WERI-Rb-1 (cell line): ENCODE measurements around the gene CXADR.
"Not testable (repeated sequence)": the region's sequence is repeated elsewhere in the genome, so short reads cannot be mapped to it uniquely, and the experiment has no call there.

Experiments
- DNase-seq: peaks from one replicate; pipeline ENCODE4 v3.0.0-alpha.2; 2020
- H3K27ac ChIP-seq: fragments of 250-450 bp; sonication (Bioruptor Pico); 2 replicates; pipeline ENCODE4 v1.5.1; 2020; ENCODE audit warnings: mild to moderate bottlenecking, moderate library complexity
- H3K27me3 ChIP-seq: fragments of 250-450 bp; sonication (Bioruptor Pico); 2 replicates; pipeline ENCODE4 v1.5.1; 2021; ENCODE audit warnings: mild to moderate bottlenecking, low read depth, moderate library complexity; ENCODE audit not compliant: insufficient read depth, severe bottlenecking
- H3K36me3 ChIP-seq: fragments of 250-450 bp; sonication (Bioruptor Pico); 2 replicates; pipeline ENCODE4 v1.5.1; 2020; ENCODE audit warnings: mild to moderate bottlenecking, moderate library complexity
- H3K4me3 ChIP-seq: 2 replicates; pipeline ENCODE4 v1.5.1; 2011; ENCODE audit warnings: low read depth, mild to moderate bottlenecking, control low read depth, low read length
- H3K9me3 ChIP-seq: fragments of 250-450 bp; sonication (Bioruptor Pico); 2 replicates; pipeline ENCODE4 v1.5.1; 2021; ENCODE audit warnings: mild to moderate bottlenecking, moderate library complexity; ENCODE audit not compliant: severe bottlenecking
- TF ChIP-seq, protein P1 (sequence below): IDR thresholded peaks from 2 replicates; pipeline ENCODE4 v1.5.1; 2011; ENCODE audit warnings: low read depth, mild to moderate bottlenecking, control low read depth, inconsistent platforms, low read length

Gene CXADR

GRCh38 chr21:17482928-17483327, 29.9 kb upstream of the CXADR start:
- no peak for DNase-seq
- no peaks in the 10 kb centered on the region for H3K27me3 ChIP-seq
- no peak overlapping the region for H3K27ac ChIP-seq
- no peak overlapping the region for H3K4me3 ChIP-seq
- TF ChIP-seq, protein P1, sequence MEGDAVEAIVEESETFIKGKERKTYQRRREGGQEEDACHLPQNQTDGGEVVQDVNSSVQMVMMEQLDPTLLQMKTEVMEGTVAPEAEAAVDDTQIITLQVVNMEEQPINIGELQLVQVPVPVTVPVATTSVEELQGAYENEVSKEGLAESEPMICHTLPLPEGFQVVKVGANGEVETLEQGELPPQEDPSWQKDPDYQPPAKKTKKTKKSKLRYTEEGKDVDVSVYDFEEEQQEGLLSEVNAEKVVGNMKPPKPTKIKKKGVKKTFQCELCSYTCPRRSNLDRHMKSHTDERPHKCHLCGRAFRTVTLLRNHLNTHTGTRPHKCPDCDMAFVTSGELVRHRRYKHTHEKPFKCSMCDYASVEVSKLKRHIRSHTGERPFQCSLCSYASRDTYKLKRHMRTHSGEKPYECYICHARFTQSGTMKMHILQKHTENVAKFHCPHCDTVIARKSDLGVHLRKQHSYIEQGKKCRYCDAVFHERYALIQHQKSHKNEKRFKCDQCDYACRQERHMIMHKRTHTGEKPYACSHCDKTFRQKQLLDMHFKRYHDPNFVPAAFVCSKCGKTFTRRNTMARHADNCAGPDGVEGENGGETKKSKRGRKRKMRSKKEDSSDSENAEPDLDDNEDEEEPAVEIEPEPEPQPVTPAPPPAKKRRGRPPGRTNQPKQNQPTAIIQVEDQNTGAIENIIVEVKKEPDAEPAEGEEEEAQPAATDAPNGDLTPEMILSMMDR = no peak
- H3K9me3 ChIP-seq = no peaks in the 10 kb centered on the region
- no peaks in the 10 kb centered on the region for H3K36me3 ChIP-seq

DNA sequence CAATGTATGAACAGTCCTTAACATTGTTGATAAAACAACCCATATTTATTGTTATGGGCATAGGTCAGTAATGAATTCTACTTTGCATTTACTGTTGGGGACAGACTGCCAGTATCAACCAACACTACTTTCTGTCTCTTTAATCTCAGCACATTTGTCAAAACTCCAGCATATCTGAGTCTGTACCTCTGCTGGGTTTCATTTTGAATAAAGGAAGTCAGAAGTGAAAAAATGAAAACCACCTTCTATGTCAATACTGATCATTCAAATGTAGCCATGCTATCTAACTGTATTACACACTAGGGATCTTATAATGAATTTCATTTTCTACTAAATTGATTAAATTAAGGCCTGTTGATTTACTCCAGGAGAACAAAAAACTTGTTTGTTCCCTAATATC, 24.2 kb upstream of the CXADR start:
- Histone ChIP-seq H3K4me3 (no peak overlapping the region), H3K9me3 (no peaks in the 10 kb centered on the region), H3K36me3 (no peaks in the 10 kb centered on the region), H3K27me3 (no peaks in the 10 kb centered on the region), H3K27ac (no peak overlapping the region)
- no peak for DNase-seq
- TF ChIP-seq, protein P1 = no peak

GRCh38 chr21:17489565-17489964, 23.3 kb upstream of the CXADR start:
- H3K27ac ChIP-seq, H3K36me3 ChIP-seq, H3K4me3 ChIP-seq, H3K9me3 ChIP-seq, H3K27me3 ChIP-seq, DNase-seq: not testable (repeated sequence)

DNA sequence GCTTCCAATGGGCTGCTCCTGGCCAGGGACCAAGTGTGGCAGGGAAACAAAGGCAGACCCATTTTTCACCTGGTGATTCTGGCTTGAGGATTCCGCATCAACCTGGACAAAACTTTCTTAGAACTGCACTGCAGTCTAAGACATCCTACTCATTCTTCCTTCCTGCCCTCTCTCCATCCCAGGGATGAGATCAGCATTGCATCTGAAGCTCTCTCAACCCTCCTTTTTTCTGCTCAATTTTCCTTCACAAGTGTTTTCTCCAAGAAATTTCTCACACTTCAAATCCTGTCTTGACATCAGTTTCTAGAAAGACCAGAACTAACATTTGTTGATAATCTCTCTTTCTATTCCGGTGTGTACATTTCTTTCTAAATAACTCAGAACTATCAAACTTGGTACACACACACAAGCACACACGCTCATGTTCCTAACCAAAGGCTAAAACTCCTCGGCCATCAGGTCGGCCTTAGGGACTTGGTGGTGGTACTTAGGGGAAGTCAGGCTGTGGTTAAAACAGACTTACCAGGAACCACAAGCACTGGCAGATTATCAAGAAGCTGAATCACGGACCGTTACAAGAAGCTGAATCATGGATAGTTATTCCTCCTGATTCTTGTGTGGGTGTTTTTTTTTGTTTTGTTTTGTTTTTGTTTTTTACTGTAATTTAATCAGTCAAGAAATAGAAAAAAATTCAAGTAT, 21.0 kb upstream of the CXADR start:
- no peak for DNase-seq
- H3K4me3 ChIP-seq = no peak overlapping the region
- TF ChIP-seq, protein P1 = no peak
- H3K27ac ChIP-seq = no peak overlapping the region
- no peaks in the 10 kb centered on the region for H3K27me3 ChIP-seq
- H3K36me3 ChIP-seq = no peaks in the 10 kb centered on the region
- no peaks in the 10 kb centered on the region for H3K9me3 ChIP-seq

GRCh38 chr21:17492415-17493168, 20.3 kb upstream of the CXADR start:
- DNase-seq = no peak
- Histone ChIP-seq H3K27ac (no peak overlapping the region), H3K27me3 (no peaks in the 10 kb centered on the region), H3K36me3 (no peaks in the 10 kb centered on the region), H3K9me3 (no peaks in the 10 kb centered on the region), H3K4me3 (no peak overlapping the region)
- TF ChIP-seq, protein P1 = no peak

DNA sequence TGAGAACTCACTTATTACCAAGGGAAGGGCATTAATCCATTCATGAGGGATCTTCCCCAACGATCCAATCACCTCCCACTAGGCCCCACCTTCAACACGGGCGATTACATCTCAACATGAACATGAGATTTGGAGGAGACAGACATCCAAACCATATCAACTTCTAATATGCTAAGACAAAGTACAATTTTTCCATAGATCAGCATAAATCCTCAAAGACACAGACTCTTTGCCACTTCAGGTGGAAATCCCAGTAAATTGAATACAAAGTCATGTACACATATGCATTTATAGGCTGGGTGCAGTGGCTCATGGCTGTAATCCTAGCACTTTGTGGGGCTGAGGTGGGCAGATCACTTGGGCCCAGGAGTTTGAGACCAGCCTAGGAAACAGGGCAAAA, 18.8 kb upstream of the CXADR start:
- DNase-seq = no peak
- Histone ChIP-seq H3K9me3 (no peaks in the 10 kb centered on the region), H3K4me3 (no peak overlapping the region), H3K36me3 (no peaks in the 10 kb centered on the region), H3K27ac (no peak overlapping the region), H3K27me3 (no peaks in the 10 kb centered on the region)
- TF ChIP-seq, protein P1 = no peak
